ENCODE results near the gene ZNF532.
A peak's percentile ranks its signal among the peaks of the same experiment; 100 is the strongest.
"Not testable (repeated sequence)": the region's sequence is repeated elsewhere in the genome, so short reads cannot be mapped to it uniquely, and the experiment has no call there.

Gene ZNF532

GRCh38 chr18:58898010-58898799 is 33.5 kb downstream of the ZNF532 start:
- DNase-seq (ENCODE audit: low spot score) = no peak

DNA sequence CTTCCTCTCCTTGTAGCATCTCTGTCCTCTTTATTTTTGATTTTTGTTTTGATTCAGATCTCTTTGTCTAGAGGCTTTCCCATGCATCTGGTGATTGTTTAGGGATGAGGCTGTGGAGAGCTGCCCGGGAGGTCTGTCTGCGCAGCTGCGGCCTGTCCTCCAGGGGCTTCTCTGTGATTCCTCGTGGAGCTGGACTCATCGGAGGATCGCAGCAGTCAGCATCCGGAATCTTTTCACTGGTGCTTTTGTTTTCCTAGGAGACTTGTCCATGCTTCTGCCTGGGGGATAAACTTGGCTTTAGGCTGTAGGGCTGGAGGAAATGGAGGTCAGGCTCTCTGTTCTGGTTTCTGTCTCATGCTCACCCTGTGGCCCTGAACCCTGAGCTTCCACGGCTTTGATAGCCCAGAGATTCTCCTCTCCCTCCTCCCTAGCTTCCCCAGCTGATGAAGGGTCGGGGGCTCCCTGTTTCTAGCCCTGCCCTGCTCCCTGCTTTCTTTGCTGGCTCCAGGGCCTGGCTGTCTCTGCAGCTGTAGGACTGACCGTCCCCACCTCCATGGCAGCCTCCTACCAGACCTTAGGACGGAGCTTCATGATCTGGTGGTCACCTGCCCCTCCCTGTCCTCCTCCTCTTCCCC is 35.5 kb downstream of the ZNF532 start:
- DNase-seq (ENCODE audit: low spot score) = no peak

DNA sequence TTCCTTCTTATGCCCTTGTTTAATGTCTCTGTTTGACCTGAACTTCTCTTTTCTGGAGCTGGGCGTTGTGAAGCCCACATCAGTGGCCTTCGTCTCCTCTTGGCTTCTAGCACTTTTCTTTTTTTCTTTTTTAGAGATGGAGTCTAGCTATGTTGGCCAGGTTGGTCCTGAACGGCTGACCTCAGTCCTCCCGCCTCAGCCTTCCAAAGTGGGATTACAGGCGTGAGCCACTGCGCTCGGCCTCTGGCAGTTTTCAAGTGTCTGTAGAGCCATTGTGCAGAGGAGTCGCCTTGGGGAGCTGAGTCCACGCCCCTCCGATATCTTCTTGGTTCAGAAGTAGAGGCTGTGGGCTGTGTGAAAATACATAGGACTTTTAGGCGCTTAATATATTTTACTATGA is 36.5 kb downstream of the ZNF532 start:
- no peak for DNase-seq (ENCODE audit: low spot score)

- DNase-seq (ENCODE audit: low spot score) = no peak
These were observed 37.1 kb downstream of the ZNF532 start for GRCh38 chr18:58901783-58902182.

DNA sequence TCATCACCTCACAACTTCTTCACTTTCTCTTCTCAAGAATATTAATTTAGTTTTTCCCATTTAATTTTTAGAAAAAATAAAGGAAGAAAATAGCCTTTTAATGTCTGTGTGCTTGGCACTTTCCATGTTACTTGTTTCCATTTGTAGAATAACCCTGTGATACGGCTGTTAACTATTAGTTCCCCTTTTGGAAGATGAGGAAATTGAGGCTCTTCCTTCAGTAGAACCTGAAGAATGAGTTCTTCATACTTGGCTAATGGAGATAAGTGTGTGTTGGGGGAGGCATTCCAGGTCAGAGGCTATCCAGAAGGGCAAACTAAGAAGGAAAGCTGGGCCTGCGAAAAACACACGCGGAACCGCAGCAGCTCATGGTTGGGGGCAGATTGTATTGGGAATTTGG is 38.3 kb downstream of the ZNF532 start:
- no peak for DNase-seq (ENCODE audit: low spot score)

DNA sequence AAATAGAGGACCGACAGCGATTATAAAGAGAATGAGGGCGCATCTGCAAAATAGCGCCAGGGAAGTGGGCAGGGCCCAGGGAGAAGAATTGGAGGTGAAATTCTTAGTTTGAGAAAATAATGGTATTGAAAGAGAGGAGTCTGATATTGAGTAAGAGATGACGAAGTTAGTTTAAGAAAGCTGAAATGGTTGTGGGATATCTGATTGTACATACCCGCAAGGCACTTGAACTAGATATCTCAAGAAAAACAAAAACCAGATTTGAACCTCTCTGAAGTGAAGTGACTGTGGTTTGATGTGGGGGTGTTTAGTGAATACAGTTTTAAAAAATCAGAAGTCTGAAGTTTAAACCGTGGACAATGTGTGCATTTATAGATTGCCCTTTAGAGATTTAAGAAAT is 38.9 kb downstream of the ZNF532 start:
- no peak for DNase-seq (ENCODE audit: low spot score)

- DNase-seq (ENCODE audit: low spot score) = no peak
These were observed 41.2 kb downstream of the ZNF532 start for GRCh38 chr18:58905777-58906428.

- no peak for DNase-seq (ENCODE audit: low spot score)
These were observed 43.3 kb downstream of the ZNF532 start for GRCh38 chr18:58908006-58908405.

DNA sequence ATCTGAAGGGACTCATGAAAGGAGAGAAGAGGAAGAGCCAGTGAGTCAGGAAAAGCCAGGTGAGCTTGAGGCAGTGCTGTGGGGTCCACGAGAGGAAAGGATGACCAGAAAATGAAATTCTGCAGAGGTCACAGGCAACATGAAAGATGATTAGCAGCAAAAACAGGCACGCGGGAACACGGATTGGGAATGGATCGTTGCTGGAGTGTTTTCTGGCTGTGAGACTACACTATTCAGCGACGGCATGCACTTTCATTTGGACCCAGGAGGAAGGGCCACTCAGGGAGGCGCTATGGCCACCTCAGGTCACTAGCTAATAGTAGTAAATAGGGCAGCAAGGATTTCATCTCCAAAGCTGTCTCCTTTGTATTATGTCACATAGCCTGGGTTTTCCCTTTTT is 44.8 kb downstream of the ZNF532 start:
- no peak for DNase-seq (ENCODE audit: low spot score)

DNA sequence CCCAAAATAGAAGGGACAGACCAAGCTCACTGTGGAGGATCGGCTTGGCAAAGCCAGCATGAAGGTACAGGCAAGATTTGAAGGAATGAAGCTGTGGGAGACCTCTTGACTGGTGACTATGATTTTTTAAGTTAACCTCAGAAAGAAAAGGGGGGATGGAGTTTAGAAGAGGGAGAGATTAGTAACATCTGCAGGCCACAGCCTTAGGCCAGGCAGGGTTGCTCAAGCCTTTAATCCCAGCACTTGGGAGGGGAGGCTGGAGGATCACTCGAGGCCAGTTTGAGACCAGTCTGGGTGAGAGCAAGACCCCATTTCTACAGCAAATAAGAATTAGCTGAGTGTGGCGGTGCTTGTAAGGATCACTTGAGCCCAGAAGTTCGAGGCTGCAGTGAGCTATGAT is 46.6 kb downstream of the ZNF532 start:
- no peak for DNase-seq (ENCODE audit: low spot score)

DNA sequence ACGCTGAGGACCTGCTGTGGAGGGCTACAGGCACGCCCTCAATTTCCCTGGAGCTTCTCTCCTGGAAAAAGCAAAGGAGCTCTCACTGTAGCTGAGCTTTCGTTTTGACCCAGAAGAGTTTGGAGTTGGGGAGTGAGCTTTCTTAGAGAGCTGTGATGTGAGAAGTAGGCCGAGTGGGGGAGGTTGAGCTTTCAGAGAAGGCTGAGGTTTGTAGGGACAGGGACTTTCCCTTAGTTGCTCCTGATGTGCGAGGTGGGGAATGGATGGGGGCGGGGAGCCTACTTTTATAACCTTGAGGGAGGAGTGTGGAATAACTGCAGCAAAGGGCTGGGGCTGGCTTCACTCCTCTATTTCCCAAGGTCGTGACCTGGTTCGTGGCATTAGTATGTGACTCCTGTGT is 47.1 kb downstream of the ZNF532 start:
- peak; percentile 76 for DNase-seq (ENCODE audit: low spot score)

DNA sequence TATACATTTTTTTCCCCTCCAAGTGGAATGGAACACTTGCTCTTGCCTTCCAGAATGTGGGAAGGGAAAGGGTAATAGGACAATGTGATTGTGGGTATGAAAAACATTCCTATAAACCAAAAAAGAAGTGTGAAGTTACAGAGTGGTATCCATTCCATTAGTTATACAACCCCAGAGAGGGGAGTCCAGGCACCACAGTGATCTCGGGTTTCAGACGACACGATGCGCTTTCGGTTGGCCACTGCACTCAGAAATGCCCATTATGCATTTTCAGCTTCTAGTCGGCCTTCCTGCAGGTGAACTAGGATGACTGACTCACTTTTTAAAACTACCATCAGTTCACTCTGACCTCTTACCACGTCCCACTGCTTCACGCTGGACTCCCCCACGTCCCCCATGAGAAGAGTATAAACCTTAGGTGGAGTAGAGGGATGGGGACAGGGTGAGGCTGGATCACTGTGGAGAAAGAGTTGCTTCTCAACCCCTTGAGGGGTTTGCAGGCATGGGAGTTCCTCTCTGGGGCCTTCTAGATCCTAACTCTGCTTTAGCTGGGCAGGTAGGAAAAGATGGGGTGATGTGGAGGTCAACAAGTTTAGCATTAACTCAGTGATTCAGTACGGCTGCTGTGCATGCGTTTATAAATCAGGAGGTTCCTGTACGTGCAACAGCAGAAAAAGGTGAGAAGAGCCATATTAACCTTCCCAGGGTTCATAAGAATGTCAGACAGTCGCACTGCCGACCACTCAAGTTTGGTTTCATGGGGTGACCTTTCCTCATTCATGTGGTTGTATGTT is 50.5 kb downstream of the ZNF532 start:
- no peak for DNase-seq (ENCODE audit: low spot score)

DNA sequence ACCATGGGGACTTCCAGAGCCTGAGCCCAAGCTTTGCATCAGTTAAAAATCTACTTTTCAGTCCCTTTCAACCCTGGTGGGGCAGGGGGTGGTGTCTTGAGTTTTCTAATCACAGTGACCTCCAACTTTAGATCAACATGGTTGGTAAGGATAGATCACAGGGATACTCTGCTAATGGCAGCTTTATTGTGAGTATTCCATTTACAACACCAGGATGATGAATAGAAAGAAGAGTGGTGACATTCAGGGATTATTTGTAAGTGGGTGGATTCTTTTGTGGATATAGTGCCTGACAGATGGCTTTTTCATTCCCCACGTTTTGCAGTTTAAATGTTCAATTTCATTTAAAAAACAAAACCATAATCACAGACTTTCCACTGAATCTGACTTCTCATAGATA is 51.3 kb downstream of the ZNF532 start:
- no peak for DNase-seq (ENCODE audit: low spot score)

DNA sequence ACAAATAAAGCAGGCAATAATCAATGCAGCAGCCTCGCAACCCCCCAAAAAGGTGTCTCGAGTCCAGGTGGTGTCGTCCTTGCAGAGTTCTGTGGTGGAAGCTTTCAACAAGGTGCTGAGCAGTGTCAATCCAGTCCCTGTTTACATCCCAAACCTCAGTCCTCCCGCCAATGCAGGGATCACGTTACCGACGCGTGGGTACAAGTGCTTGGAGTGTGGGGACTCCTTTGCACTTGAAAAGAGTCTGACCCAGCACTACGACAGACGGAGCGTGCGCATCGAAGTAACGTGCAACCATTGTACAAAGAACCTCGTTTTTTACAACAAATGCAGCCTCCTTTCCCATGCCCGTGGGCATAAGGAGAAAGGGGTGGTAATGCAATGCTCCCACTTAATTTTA is 55.3 kb downstream of the ZNF532 start:
- DNase-seq (ENCODE audit: low spot score) = not testable (repeated sequence)

- DNase-seq (ENCODE audit: low spot score) = no peak
These were observed 58.3 kb downstream of the ZNF532 start for GRCh38 chr18:58922995-58923394.

DNA sequence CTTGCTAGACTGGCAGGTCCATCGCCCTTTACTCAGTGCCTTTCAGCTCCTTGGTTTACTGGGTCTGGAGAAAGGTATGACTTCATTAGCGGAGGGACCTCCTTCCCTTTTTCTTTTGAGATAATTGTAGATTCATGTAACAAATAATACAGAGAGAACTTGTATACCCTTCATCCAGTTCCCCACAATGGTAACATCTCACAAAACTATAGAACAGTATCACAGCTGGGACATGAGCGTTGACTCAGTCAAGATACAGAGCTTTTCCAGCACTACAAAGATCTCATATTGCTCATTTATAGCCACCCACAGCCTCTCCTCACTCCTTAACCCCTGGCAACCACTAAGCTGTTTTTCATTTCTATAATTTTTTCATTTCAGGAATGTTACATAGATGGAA is 59.8 kb downstream of the ZNF532 start:
- no peak for DNase-seq (ENCODE audit: low spot score)

DNA sequence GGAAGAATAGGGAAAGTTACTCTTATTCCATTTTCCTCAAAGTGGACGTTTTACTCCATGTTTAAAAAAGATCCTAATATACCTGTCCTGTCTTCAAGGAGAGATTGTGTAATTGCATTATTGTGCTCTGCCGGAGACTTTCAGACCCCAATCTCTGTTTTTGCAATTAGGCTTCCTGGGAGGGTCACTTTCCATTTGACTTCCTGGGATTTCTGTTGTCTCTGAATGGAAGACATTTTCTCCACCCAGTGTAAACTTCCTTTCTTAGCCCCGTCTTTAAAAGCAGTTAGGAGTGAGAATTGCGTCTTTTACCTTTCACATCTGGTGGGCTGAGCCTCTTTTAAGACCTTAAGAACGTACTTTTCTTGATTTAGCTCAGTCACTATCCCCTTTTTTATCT is 63.0 kb downstream of the ZNF532 start:
- no peak for DNase-seq (ENCODE audit: low spot score)

GRCh38 chr18:58928386-58928785 is 63.7 kb downstream of the ZNF532 start:
- DNase-seq (ENCODE audit: low spot score) = no peak

DNA sequence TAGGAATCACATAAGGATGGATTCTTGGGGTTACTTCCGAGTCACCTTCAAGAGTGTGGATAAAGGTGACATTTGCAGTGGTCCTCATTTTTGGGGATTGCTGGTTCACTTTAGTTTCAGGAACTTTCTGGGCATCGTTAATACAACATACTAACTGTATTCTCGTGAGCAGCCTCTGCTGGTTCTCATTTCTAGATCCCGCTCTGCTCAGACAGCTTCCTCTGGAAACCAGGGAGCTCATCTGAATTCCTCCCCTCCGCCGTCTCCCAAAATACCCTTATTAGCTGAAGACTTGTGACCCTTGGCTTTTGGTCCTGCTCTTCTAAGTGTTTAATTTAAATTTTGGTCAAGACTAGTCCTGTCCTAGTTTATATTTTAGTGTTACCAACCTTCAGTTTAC is 64.5 kb downstream of the ZNF532 start:
- no peak for DNase-seq (ENCODE audit: low spot score)

GRCh38 chr18:58934356-58934755 is 69.7 kb downstream of the ZNF532 start:
- no peak for DNase-seq (ENCODE audit: low spot score)

GRCh38 chr18:58934933-58935577 is 70.4 kb downstream of the ZNF532 start:
- DNase-seq (ENCODE audit: low spot score) = no peak
